Measurements from ENCODE around the gene ABCD2.

The ABCD2 gene

GRCh38 chr12:39533951-39534350 is 85.7 kb downstream of the ABCD2 start:
- TF ChIP-seq TEAD4 (IDR thresholded peaks at IDR 0.05), result no peak
- TF ChIP-seq MAX (IDR thresholded peaks at IDR 0.05), result no peak
- no peak for TF ChIP-seq NFIC (IDR thresholded peaks at IDR 0.05)

- TF ChIP-seq REST (IDR thresholded peaks at IDR 0.05; ENCODE audit: low read depth), result no peak
Observed at GRCh38 chr12:39532448-39532847, 87.2 kb downstream of the ABCD2 start.

GRCh38 chr12:39526974-39527373 is 92.6 kb downstream of the ABCD2 start:
- TF ChIP-seq CEBPB (IDR thresholded peaks at IDR 0.05) (no peak), FOXM1 (IDR thresholded peaks at IDR 0.05; ENCODE audit: borderline replicate concordance, low read depth) (no peak), CREB1 (IDR thresholded peaks at IDR 0.05; ENCODE audit: low read depth) (no peak)

- no peak for TF ChIP-seq TEAD4 (IDR thresholded peaks at IDR 0.05)
- TF ChIP-seq NFIC (IDR thresholded peaks at IDR 0.05), result no peak
- no peak for TF ChIP-seq ZBTB7A (IDR thresholded peaks at IDR 0.05; ENCODE audit: low read depth)
- TF ChIP-seq USF1 (IDR thresholded peaks at IDR 0.05), result no peak
- TF ChIP-seq TAF1 (IDR thresholded peaks at IDR 0.05; ENCODE audit: low read depth), result no peak
- no peak for TF ChIP-seq FOXM1 (IDR thresholded peaks at IDR 0.05; ENCODE audit: borderline replicate concordance, low read depth)
- TF ChIP-seq YY1 (IDR thresholded peaks at IDR 0.05; ENCODE audit: low read depth), result no peak
- no peak for TF ChIP-seq EGR1 (IDR thresholded peaks at IDR 0.05)
- TF ChIP-seq RAD21 (IDR thresholded peaks at IDR 0.05; ENCODE audit: low read depth), result no peak
Observed at GRCh38 chr12:39510001-39510400, 109.6 kb downstream of the ABCD2 start.

GRCh38 chr12:39505554-39505953 is 114.0 kb downstream of the ABCD2 start:
- TF ChIP-seq TAF1 (IDR thresholded peaks at IDR 0.05; ENCODE audit: low read depth) (no peak), RAD21 (IDR thresholded peaks at IDR 0.05; ENCODE audit: low read depth) (no peak), ZBTB7A (IDR thresholded peaks at IDR 0.05; ENCODE audit: low read depth) (no peak), MAX (IDR thresholded peaks at IDR 0.05) (no peak), TEAD4 (IDR thresholded peaks at IDR 0.05) (no peak), CREB1 (IDR thresholded peaks at IDR 0.05; ENCODE audit: low read depth) (no peak), FOXM1 (IDR thresholded peaks at IDR 0.05; ENCODE audit: borderline replicate concordance, low read depth) (no peak), USF1 (IDR thresholded peaks at IDR 0.05) (no peak), REST (IDR thresholded peaks at IDR 0.05; ENCODE audit: low read depth) (no peak)

GRCh38 chr12:39505023-39505422 is 114.6 kb downstream of the ABCD2 start:
- TF ChIP-seq EGR1 (IDR thresholded peaks at IDR 0.05), result no peak
- TF ChIP-seq YY1 (IDR thresholded peaks at IDR 0.05; ENCODE audit: low read depth), result no peak
- TF ChIP-seq FOXM1 (IDR thresholded peaks at IDR 0.05; ENCODE audit: borderline replicate concordance, low read depth), result no peak
- TF ChIP-seq REST (IDR thresholded peaks at IDR 0.05; ENCODE audit: low read depth), result no peak
- TF ChIP-seq ZBTB7A (IDR thresholded peaks at IDR 0.05; ENCODE audit: low read depth), result no peak
- TF ChIP-seq TEAD4 (IDR thresholded peaks at IDR 0.05), result no peak
- no peak for TF ChIP-seq EP300 (IDR thresholded peaks at IDR 0.05; ENCODE audit: borderline replicate concordance)
- TF ChIP-seq TAF1 (IDR thresholded peaks at IDR 0.05; ENCODE audit: low read depth), result no peak
- TF ChIP-seq USF1 (IDR thresholded peaks at IDR 0.05), result no peak
- no peak for TF ChIP-seq CREB1 (IDR thresholded peaks at IDR 0.05; ENCODE audit: low read depth)
- no peak for TF ChIP-seq RAD21 (IDR thresholded peaks at IDR 0.05; ENCODE audit: low read depth)
- TF ChIP-seq NFIC (IDR thresholded peaks at IDR 0.05), result no peak
- TF ChIP-seq CEBPB (IDR thresholded peaks at IDR 0.05), result no peak
- no peak for TF ChIP-seq TCF12 (IDR thresholded peaks at IDR 0.05; ENCODE audit: low read depth)
